ENCODE data around the gene MYBPH.

The MYBPH gene, protein sequence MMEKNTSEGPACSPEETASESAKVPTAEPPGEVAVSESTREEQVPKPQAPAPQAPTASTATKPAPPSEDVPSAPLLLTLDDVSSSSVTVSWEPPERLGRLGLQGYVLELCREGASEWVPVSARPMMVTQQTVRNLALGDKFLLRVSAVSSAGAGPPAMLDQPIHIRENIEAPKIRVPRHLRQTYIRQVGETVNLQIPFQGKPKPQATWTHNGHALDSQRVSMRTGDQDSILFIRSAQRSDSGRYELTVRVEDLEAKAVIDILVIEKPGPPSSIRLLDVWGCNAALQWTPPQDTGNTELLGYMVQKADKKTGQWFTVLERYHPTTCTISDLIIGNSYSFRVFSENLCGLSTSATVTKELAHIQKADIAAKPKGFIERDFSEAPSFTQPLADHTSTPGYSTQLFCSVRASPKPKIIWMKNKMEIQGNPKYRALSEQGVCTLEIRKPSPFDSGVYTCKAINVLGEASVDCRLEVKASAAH

DNA sequence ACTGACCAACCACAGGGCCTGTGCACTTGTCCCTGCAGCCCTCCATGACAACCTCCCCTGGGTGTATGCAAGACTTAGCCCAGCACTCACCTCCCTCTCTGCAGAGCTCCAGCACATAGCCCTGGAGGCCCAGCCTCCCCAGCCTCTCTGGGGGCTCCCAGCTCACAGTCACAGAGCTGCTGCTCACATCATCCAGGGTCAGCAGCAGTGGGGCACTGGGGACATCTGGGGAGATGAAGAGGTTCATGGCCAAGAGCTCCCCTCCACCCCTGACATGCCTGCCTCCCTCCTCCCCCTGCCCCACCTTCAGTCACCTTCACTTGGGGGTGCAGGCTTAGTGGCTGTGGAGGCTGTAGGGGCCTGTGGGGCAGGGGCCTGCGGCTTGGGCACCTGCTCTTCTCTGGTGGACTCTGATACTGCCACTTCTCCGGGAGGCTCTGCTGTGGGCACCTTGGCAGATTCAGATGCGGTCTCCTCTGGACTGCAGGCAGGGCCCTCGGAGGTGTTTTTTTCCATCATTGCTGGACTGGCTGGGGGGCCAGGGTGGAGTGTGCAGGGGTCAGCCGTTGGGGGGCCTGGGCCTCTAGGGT is at the start of gene MYBPH:
TSS of gene MYBPH (minus strand) at position 590 of the 590 bp plus-strand sequence. CDS start at position 519, 71 bp downstream.
- no peak for DNase-seq (ENCODE audit: low spot score)

DNA sequence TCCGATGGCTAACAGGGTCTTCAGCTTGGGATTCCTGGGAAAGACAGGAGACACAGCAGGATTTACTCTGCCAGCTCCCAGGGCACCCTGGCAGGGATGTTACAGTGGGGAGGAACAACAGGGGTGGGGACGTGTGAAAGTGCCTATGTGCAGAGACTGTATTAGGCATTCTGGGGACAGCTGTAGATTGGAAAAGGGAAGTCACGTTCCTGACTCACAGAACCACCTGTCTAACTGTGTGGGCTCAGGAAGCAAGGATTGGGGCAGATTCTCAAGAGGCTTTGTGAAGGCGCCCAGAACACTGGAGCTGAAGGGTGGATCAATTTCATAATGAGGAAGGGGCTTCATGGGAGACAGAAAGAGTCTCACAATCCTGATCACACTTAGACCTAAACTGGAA is 49.4 kb upstream of the MYBPH start:
- DNase-seq (ENCODE audit: low spot score): no peak

DNA sequence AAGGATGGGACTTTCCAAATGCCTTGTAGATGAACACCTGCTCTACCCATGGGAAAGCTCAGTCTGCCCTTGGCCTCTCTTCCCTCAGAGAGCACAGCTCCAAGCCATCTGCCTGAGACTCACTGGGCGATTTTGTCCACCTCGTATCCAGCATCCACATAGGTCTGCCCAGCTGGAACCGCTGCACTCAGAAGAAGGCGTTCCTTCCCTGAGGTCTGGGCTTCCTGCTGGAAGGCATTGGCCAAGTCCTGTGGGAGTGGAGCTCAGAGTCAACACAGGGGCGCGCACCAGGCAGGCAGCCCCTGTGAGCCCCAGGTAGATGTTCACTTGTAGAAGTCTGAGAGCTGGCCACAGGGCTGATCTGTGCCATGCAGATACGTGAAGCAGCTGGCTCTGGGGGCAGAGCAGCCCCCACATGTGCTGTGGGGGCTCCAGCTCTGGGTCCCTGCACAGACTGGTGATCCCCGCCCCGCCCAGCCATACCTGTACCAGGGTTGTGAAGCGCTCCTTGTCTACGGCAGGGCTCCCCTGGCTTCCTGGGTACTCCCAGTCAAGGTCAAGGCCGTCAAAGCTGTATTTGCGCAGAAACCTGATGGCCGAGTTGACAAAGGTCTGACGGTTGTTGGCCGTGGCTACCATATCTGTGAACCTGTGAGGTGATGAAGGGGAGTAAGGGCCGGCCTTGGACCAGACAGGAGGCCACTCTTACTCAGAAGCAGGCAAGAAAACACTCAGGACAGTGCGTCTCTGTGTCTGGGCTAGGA is 47.6 kb upstream of the MYBPH start:
- DNase-seq (ENCODE audit: low spot score): no peak

DNA sequence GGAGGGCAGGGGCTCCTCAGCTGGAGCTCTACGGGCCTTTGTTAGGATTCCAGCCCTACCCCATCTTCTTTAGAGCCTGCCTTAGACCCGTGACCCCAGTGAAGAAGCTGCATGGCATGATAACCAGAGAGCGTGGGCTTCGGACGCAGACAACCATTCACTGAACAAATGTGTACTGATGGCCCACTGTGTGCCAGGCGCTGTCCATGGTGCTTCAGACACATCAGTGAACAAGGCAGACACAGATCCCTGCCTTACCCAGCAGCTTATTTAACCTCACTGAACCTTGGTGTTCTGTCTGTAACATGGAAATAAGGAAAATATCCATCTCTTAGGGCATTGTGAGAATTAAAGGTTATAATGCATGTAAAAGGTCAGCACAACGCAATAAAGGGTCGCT is 44.3 kb upstream of the MYBPH start:
- DNase-seq (ENCODE audit: low spot score): no peak

DNA sequence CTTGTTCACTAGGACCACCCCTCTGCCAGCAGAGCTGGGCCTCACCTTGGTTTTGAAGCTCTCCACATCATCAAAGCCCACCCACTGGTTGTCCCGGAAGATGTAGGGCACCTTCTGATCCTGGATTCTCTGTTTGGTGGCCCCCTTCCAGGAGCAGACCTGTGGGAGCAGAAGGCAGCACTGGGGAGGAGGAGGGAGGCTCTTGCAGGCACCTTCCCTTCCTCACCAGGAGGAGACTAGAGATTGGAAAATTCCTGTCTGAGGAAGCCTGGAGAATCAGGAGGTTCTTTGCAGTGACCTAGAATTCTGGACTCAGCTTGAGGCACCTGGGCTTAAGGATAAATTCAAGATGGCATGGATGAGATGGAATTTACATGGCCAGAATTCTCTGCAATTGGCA is 43.5 kb upstream of the MYBPH start:
- no peak for DNase-seq (ENCODE audit: low spot score)

DNA sequence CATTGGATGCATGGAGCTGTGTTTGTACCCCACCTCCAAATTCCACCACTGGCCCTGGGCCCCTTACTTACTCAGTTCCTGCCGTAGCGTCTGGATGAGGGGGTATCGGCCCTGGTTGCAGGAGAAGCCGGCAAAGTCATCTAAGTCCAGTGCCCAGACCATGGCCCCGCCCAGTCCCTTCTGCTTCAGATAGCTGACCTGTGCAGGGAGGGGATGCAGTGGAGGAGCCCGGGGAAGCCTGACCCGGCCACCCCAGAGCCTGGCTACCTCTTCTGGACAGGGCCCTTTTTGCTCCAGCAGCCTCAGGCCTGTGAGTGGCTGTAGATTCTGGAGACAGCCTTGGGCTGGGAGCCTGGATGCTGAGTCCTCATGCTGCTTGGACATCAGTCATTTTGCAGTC is 42.0 kb upstream of the MYBPH start:
- no peak for DNase-seq (ENCODE audit: low spot score)

DNA sequence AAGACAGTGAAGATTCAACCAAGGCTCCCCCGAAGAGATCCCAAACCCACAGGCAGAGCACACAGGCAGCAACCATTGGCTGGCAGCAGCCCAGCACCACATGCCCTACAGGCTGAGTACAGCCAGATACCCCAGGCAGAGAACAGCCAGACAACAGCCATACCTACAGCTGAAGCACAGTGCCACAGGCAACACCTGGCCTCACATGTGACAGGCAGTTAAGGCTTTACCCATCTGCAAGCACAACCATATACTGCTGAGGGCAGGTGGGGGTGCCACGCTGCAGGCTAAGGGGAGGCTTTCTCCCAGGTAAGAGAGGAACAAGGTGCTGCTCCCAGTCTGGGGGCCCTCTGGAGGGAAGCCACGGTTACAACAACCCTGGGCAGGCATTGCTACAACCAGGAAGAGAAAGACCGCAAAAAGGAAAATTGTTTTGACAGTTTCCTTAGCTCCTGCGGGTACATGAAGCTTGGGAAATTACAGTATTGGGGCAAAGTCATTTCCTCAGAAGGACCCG is 41.6 kb upstream of the MYBPH start:
- DNase-seq (ENCODE audit: low spot score): no peak

DNA sequence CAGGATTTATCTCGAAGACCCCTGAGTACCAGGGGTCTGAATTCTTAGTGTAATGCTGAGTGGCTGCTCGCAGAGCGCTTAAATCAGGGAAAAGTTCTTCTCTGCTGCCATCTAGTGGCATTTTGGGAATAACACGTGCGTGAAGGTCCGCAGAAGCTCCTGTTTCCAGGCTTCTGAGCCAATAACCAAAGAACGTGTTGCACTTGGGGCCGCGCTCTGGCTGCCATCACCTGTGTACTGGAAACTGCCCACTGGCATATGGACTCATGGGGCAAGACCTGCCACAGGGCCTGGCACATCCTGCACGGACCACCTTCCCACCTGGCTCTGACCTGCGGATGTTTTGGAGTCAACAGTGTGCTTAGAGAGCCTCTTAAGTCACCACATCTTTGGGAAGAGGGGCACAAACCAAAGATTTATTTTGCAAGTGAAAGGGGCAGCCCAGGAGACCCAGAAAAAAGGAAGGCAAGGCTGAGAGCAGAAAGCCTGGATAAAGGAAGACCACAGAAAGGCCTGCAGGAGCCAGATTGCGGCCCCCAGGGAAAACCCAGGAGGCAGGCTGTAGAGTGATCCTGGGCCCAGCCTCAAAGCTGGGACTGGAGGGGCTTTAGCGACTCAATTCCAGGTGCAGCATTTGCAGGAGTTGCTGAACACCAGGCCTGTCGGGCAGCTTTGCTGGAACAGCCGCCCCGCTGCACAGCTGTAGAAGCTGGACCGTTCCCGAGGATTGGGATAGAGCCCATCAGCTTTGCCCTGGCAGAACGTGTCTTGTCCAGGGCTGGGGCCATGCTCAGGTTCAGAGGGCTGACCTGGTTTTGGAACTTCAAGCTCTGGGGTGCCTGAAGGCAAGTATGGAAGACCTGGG is 40.9 kb upstream of the MYBPH start:
- peak; percentile 66 for DNase-seq (ENCODE audit: low spot score)

DNA sequence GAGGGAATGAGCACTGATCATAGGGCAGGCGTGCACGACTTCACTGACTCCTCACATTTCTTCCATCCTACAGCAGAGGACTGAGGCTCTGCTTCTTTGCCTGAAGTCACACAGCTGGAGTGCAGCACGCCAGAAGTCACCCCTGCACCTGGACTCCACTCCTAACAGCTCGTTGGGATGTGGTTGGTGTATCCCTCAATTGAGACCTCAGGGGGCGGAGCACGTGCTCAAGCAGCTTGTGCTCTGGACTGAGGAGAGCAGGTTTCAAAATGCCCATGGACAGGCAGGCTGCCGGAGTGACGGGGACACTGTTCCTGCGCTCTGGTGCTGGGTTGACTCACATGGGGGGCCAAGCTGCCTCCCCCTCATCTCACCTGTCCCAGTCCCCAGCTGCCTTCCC is 39.9 kb upstream of the MYBPH start:
- DNase-seq (ENCODE audit: low spot score): no peak

DNA sequence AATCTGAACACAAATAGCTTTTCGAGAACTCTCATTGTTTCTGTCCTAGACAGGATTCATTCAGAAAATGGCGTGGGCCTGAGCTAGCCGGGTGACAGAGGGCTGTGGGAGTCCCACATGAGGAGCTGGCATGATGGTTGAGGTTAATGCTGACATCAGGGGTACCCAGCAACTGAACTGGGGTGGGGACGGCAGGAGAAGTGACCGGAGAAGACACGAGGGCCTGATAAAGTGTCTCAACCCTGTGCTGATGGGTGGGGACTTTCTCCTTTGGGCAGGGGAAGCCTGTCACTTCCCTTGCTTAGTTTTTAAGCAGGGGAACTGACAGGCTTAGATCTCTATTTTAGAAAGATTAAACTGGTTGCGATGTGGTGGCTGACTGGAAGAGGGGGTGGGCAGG is 39.2 kb upstream of the MYBPH start:
- DNase-seq (ENCODE audit: low spot score): no peak

DNA sequence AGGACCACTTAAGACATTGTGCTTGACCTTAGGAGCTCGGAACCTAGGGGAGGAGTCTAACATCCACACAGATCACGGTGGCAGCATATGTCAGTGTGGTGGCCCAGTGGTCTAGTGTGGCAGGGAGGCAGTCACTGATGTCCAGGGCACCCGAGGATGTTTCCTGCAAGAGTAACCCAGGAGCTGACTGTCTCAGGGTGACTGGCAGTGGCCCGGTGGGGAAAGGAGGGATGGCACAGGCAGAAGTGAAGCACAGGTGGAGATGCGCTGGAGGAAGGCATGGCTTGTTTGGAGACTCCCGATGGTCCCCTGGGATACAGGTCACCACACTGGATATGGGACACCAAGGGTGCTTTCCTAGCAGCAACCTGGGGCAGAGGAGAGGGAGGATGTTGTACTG is 37.5 kb upstream of the MYBPH start:
- no peak for DNase-seq (ENCODE audit: low spot score)

DNA sequence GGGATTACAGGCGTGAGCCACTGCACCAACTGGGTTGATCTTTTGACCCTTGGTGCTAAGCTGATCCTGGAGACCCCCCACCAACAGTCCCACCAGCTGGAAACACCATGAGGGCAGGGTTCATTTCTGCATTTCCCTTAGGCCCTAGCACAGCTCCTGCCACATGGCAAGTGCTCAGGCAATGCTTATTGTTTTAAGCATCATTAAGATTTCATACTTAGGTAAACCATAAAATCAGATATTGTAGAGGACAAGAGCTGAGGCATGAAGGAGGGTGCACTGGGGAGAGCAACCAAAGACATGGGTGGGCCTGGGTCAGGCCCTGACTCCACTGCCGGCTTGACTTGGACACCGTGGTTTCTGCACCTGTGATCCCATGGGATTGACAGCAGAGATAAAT is 36.2 kb upstream of the MYBPH start:
- no peak for DNase-seq (ENCODE audit: low spot score)

DNA sequence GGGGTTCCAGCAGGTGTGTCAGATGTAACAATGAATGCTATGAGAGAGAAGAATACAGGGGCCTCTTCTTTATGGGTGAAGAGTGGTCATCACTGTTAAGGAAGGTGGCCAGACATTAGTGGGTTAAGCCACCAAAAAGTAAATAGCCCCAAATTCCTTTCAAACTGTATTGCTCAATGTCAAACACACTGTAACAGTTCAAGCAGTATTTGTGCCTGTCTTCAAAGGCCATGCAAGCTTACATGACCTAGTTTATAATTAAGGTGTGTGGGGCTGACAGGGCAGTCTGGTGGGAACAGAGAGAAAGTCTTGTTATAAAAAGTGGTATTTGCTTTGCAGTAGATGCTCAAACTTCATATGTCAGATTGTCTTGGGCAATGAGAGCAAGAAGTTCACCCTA is 35.4 kb upstream of the MYBPH start:
- DNase-seq (ENCODE audit: low spot score): no peak

DNA sequence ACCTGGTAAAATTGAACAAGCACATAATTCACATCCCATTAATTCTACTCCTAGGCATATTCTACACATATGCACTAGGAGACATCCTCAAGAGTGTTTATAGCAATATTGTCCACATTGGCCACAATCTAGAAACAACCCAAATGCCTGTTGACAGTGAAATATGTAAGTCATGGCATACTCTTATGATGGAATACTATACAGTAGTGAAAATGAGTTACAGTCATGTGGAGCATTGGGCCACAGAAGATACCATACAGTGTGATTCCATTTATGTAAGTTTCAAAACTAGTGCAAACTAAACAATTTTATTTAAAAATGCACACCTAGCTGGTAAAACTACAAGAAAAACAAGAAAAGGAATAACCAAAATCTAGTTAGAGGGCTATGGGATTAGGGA is 34.7 kb upstream of the MYBPH start:
- DNase-seq (ENCODE audit: low spot score): no peak

DNA sequence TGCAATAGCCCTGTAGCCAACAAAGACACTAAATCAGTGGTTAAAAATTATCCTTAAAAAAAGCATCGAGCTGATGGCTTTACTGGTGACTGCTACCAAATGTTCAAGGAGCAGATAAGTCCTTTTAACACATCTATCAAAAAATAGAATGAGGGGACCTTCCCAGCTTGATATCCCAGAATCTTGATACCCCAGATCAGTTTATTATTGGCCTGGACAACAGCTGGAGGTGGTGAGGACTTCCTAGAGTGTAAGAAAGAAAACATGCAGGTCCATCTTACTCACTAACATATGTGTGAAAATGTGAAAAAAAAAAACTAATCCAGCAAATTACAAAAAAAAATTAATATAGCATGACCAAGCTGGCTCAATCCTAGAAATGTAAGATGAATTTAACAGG is 32.6 kb upstream of the MYBPH start:
- DNase-seq (ENCODE audit: low spot score): no peak

DNA sequence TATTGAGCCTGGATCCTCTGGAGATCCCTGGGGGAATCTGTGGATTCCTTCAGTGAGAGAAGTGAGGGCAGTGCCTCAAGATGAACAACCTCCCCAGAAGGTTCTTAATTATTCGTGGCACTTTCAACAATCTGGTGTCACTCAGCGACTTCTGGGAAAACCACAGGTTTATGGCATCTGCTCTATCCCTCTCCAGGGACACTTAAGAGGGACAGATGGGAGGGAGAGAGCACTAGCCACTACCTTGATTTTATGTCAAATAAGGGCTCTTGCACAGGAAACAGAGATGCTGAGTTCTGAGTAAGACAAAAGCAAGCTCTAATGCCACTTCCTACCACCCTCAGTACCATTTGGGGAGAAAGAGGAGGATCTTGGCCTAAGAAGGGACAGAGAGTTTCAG is 32.1 kb upstream of the MYBPH start:
- no peak for DNase-seq (ENCODE audit: low spot score)

DNA sequence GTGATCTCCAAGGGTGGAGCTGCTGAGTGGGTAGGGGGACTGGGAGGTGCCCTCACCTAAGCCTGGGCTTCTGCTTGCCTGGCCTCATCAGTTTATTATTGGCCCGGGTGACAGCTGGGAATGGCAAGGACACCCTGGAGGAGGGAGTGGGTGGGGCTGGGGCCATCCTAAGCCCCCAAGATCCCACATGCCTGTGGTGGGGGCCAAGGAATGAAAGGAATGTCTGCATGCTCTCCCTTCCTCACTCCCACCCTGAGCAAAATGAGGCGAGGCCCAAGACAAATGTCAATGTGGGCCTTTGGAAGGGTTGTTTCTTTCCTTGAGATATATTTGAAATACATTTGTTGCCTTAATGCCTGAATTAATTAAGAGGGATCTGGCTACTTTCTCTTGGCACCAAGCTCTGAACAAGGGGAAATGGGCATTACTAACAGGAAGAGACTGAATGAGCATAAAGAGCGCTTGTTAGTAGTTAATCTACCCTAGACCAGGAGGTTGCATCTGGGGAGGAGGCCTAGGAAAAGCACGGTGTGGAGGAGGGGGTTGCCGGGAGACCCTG is 30.6 kb upstream of the MYBPH start:
- DNase-seq (ENCODE audit: low spot score): no peak

DNA sequence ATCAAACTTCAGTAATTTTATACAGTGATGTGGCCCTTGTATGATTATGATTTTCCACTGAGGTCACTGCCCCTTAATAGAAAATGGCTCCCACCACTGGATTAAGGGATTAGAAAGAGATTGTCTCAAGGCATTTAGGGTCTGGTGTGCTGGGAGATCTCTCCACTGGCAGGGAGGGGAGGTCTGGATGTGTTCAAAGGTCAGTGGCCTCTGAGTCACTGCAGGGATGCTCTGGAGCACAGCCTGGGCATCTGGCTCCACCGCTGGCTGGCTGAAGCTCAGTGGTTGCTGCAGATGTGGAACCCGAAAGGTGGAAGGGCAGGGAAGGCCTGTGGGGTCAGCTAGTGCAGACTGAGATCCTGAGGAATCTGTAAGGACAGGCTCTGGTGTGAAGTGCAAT is 29.1 kb upstream of the MYBPH start:
- no peak for DNase-seq (ENCODE audit: low spot score)

DNA sequence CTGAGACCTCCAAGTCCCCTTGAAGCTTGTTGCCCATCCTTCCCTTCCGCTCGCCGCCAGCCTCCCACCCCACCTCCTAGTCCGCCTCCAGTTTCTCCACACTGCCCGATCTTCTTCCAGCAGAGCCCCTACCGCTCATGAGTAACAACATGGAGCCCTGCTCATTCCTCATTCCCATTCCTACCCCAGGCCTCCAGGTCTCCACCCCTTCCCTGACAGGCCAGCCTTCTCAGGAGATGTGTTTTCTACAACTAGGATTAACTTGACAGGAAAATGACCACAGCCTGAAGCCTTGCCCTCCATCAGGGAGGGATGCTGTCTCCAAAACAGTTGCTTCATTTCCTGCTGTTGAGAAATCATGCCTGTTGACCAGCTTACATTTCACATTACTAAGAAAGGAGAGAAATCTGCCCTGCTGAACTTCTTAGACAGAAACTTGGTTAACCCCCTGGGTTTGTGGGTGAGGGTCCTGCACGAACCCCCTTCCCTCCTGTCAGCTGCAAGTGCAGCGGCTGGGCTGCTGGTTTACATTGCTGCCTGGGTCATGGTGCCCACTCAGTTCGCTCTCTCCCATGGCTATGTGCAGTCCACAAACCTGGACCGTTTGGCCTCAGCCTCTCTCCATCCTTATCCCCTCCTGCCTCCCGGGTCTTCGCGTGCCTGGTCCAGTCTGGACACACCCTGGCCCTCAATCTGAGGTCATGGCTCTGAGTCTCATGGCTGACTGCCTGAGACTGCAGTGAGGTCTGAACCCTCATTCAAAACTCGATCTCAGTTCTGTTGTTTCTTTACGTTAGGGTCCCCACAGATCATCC is 27.0 kb upstream of the MYBPH start:
- no peak for DNase-seq (ENCODE audit: low spot score)

DNA sequence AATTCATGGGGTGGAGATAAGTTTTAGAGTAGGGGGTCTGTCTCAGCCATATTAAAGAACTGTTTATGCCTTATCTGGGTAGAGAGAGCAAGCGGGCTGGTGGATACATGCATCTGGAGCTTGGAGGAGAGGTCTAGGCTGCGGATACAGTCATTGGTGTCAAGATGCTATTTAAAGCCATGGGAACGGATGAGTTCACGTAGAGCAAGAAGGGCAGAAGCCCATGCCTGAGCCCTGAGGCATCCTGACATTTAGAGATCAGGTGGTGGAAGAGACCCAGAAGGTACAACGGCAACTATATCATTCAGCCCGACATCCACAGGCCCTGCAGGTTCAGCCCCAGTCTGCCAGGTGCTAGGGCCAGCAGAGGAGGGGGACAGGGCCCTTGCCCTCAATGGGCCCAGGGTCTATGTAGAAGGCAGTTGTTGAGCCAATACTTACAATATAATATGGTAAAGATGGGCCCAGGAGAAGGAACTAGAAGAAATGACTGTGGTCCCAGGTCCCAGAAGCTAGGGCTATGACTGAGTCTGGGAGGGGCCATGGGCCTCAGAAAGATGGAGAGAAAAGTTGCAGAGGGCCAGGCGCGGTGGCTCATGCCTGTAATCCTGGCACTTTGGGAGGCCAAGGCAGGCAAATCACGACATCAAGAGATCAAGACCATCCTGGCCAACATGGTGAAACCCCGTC is 26.0 kb upstream of the MYBPH start:
- DNase-seq (ENCODE audit: low spot score): no peak
